Thoracic aorta (tissue), 2 donors: ENCODE measurements around the gene LIMS3. TPM values are rescaled to one million over a fixed set of nuclear protein-coding genes. Genes with fewer than 3 reads are reported as not detected.

Source experiments
- total RNA-seq, 2 donors: library from RNA; depleted of rRNA; stranded (reverse); fragments of >200 nt; gene quantifications; one replicate each; pipeline versions ENCODE4 v1.1.0 to v1.2.3, GENCODE V29; 2016

LIMS3 gene
- total RNA-seq, 2 donors from 2014 or later, result 16.3 to 43.6 TPM

Other genes with a start within 250 kb of the LIMS3 start
- 100 to 1,000 TPM in 1 of 2 donors, 10 to 100 TPM in 1; 85.5 to 133 TPM for gene RGPD5, start 104.4 kb upstream of the LIMS3 start, total RNA-seq
- 10 to 100 TPM; 25.3 to 27.6 TPM for gene MALL, start 217.1 kb downstream of the LIMS3 start, total RNA-seq